ENCODE data around the gene RNF125.
A peak's percentile ranks its signal among the peaks of the same experiment; 100 is the strongest.
"Not testable (repeated sequence)": the region's sequence is repeated elsewhere in the genome, so short reads cannot be mapped to it uniquely, and the experiment has no call there.

RNF125 gene

GRCh38 chr18:32072321-32072720 is 53.7 kb downstream of the RNF125 start:
- peak; percentile 31 for TF ChIP-seq CTCF (IDR thresholded peaks at IDR 0.05; ENCODE audit: insufficient read depth, low read depth, low read length, missing control alignments)
- DNase-seq (ENCODE audit: low read depth), result peak; percentile 46

GRCh38 chr18:32074206-32074605 is 55.6 kb downstream of the RNF125 start:
- TF ChIP-seq CTCF (IDR thresholded peaks at IDR 0.05; ENCODE audit: insufficient read depth, low read depth, low read length, missing control alignments), result no peak
- no peak overlapping the region for H3K4me3 ChIP-seq (ENCODE audit: low read depth, low read length)
- DNase-seq (ENCODE audit: low read depth), result no peak

More at GRCh38 chr18:32072321-32072720, 53.7 kb downstream of the RNF125 start:
- no peak overlapping the region for H3K4me3 ChIP-seq (ENCODE audit: low read depth, low read length)

GRCh38 chr18:32078845-32079244 is 60.2 kb downstream of the RNF125 start:
- TF ChIP-seq CTCF (IDR thresholded peaks at IDR 0.05; ENCODE audit: insufficient read depth, low read depth, low read length, missing control alignments), result no peak
- DNase-seq (ENCODE audit: low read depth), result no peak
- H3K4me3 ChIP-seq (ENCODE audit: low read depth, low read length), result no peak overlapping the region

- TF ChIP-seq CTCF (IDR thresholded peaks at IDR 0.05; ENCODE audit: insufficient read depth, low read depth, low read length, missing control alignments), result no peak
- H3K4me3 ChIP-seq (ENCODE audit: low read depth, low read length), result no peak overlapping the region
- no peak for DNase-seq (ENCODE audit: low read depth)
Observed at GRCh38 chr18:32081881-32082280, 63.3 kb downstream of the RNF125 start.

GRCh38 chr18:32083781-32084180 is 65.2 kb downstream of the RNF125 start:
- TF ChIP-seq CTCF (IDR thresholded peaks at IDR 0.05; ENCODE audit: insufficient read depth, low read depth, low read length, missing control alignments), result no peak

GRCh38 chr18:32086881-32087280 is 68.3 kb downstream of the RNF125 start:
- no peak for TF ChIP-seq CTCF (IDR thresholded peaks at IDR 0.05; ENCODE audit: insufficient read depth, low read depth, low read length, missing control alignments)
- no peak overlapping the region for H3K4me3 ChIP-seq (ENCODE audit: low read depth, low read length)
- DNase-seq (ENCODE audit: low read depth), result no peak

More at GRCh38 chr18:32083781-32084180, 65.2 kb downstream of the RNF125 start:
- H3K4me3 ChIP-seq (ENCODE audit: low read depth, low read length), result no peak overlapping the region
- DNase-seq (ENCODE audit: low read depth), result no peak

GRCh38 chr18:32090831-32091230 is 72.2 kb downstream of the RNF125 start:
- DNase-seq (ENCODE audit: low read depth); H3K4me3 ChIP-seq (ENCODE audit: low read depth, low read length): not testable (repeated sequence)
